ENCODE results near the gene AGMO.

AGMO gene

DNA sequence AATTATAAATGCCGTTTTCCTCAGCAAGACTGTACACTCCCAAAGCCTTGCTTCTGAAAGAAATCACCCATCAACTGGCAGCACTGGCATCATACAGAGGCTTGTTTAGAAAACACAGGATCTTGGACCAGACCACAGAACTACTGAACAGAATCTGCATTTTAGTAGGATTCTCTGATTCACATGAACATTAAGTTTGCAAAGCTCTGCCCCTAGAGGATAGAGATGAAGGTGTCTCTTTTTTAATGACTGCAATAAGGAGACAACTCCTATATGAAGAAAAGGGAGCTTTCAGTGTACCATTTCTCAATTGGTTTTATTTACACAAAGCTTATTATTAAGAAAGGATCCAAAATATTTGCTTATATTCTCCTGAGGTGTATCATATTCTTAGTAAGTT, 172.7 kb downstream of the AGMO start:
- TF ChIP-seq, protein P1, sequence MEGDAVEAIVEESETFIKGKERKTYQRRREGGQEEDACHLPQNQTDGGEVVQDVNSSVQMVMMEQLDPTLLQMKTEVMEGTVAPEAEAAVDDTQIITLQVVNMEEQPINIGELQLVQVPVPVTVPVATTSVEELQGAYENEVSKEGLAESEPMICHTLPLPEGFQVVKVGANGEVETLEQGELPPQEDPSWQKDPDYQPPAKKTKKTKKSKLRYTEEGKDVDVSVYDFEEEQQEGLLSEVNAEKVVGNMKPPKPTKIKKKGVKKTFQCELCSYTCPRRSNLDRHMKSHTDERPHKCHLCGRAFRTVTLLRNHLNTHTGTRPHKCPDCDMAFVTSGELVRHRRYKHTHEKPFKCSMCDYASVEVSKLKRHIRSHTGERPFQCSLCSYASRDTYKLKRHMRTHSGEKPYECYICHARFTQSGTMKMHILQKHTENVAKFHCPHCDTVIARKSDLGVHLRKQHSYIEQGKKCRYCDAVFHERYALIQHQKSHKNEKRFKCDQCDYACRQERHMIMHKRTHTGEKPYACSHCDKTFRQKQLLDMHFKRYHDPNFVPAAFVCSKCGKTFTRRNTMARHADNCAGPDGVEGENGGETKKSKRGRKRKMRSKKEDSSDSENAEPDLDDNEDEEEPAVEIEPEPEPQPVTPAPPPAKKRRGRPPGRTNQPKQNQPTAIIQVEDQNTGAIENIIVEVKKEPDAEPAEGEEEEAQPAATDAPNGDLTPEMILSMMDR (IDR thresholded peaks at IDR 0.05; ENCODE audit: low read length) = no peak
- no peak for TF ChIP-seq EZH2phosphoT487 (IDR thresholded peaks at IDR 0.05; ENCODE audit: low read length)
- TF ChIP-seq EZH2 (optimal IDR thresholded peaks at IDR 0.05; ENCODE audit: low read depth, low read length) = no peak
- no peaks in the 10 kb centered on the region for H3K27me3 ChIP-seq (replicated peaks; ENCODE audit: insufficient read depth, low read length)
- H3K4me3 ChIP-seq (ENCODE audit: low read length) = no peak overlapping the region
- H3K79me2 ChIP-seq (ENCODE audit: low read length) = no peaks in the 10 kb centered on the region
- no peaks in the 10 kb centered on the region for H3F3A ChIP-seq (ENCODE audit: insufficient read depth, low read length)
- H4K20me1 ChIP-seq (ENCODE audit: insufficient read depth, low read length) = no peaks in the 10 kb centered on the region
- H3K4me2 ChIP-seq (ENCODE audit: low read depth, low read length) = no peak overlapping the region
- H3K9me3 ChIP-seq (replicated peaks; ENCODE audit: insufficient read depth, low read length) = no peaks in the 10 kb centered on the region
- no peak overlapping the region for H2AFZ ChIP-seq (ENCODE audit: low read length)
- H3K27ac ChIP-seq (ENCODE audit: low read length) = no peak overlapping the region
- H3K36me3 ChIP-seq (replicated peaks; ENCODE audit: insufficient read depth, low read length) = no peaks in the 10 kb centered on the region
- DNase-seq = no peak
- H3K9me2 ChIP-seq (replicated peaks; ENCODE audit: insufficient read depth, low read length) = no peaks in the 10 kb centered on the region
- H3K4me1 ChIP-seq (ENCODE audit: low read length) = no peaks in the 10 kb centered on the region
- H3K9ac ChIP-seq (ENCODE audit: low read length) = no peak overlapping the region

DNA sequence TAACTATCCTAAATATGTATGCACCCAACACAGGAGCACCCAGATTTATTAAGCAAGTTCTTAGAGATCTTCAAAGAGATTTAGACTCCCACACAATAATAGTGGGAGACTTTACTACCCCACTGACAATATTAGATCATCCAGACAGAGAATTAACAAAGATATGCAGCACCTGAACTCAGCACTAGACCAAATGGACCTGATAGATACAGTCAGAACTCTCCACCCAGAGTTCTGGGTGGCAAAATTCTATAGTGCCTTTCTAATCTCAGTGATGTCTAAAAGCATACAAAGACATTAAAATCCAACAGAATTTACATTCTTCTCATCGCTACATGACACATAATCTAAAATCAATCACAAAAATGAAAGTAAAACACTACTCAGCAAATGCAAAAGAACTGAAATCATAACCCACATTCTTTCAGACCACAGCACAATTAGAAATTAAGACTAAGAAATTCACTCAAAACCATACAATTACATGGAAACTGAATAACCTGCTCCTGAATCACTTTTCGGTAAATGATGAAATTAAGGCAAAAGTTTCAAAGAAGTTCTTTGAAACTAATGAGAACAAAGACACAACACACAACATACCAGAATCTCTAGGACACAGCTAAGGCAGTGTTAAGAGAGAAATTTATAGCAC, 183.2 kb downstream of the AGMO start:
- no peak for TF ChIP-seq EZH2 (optimal IDR thresholded peaks at IDR 0.05; ENCODE audit: low read depth, low read length)
- TF ChIP-seq, protein P1 (IDR thresholded peaks at IDR 0.05; ENCODE audit: low read length) = no peak
- no peak for TF ChIP-seq EZH2phosphoT487 (IDR thresholded peaks at IDR 0.05; ENCODE audit: low read length)
- H3K9me3 ChIP-seq (replicated peaks; ENCODE audit: insufficient read depth, low read length) = no peaks in the 10 kb centered on the region
- no peaks in the 10 kb centered on the region for H3K36me3 ChIP-seq (replicated peaks; ENCODE audit: insufficient read depth, low read length)
- no peaks in the 10 kb centered on the region for H3K9me2 ChIP-seq (replicated peaks; ENCODE audit: insufficient read depth, low read length)
- H3K27ac ChIP-seq (ENCODE audit: low read length) = no peak overlapping the region
- H3K79me2 ChIP-seq (ENCODE audit: low read length) = no peaks in the 10 kb centered on the region
- H3F3A ChIP-seq (ENCODE audit: insufficient read depth, low read length) = no peaks in the 10 kb centered on the region
- H3K4me3 ChIP-seq (ENCODE audit: low read length) = no peak overlapping the region
- H3K4me1 ChIP-seq (ENCODE audit: low read length) = no peaks in the 10 kb centered on the region
- H4K20me1 ChIP-seq (ENCODE audit: insufficient read depth, low read length) = no peaks in the 10 kb centered on the region
- no peak for DNase-seq
- H3K27me3 ChIP-seq (replicated peaks; ENCODE audit: insufficient read depth, low read length) = no peaks in the 10 kb centered on the region
- H3K4me2 ChIP-seq (ENCODE audit: low read depth, low read length) = no peak overlapping the region
- H3K9ac ChIP-seq (ENCODE audit: low read length) = no peak overlapping the region
- no peak overlapping the region for H2AFZ ChIP-seq (ENCODE audit: low read length)

DNA sequence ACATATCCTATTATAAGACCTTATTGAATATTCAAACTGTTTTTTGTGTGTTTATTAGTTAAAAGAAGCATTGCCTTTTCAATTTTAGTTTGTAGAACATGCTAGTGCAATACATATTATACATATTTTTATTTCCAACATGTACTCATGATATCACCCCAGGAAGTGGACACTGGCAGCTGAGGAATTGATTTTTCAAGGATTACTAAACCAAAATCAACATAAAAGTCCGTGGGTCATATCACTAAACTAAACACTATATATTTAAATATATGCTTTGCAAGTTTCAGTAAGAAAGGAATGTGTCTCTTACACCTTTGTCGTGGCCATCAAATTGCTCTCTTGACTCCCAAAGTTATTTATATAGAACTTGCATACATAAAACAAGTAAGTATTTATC, 185.2 kb downstream of the AGMO start:
- Histone ChIP-seq H3K4me3 (ENCODE audit: low read length) (no peak overlapping the region), H3K27ac (ENCODE audit: low read length) (no peak overlapping the region), H4K20me1 (ENCODE audit: insufficient read depth, low read length) (no peaks in the 10 kb centered on the region), H3K79me2 (ENCODE audit: low read length) (no peaks in the 10 kb centered on the region), H3K9ac (ENCODE audit: low read length) (no peak overlapping the region), H2AFZ (ENCODE audit: low read length) (no peak overlapping the region), H3K9me2 (replicated peaks; ENCODE audit: insufficient read depth, low read length) (no peaks in the 10 kb centered on the region), H3K4me2 (ENCODE audit: low read depth, low read length) (no peak overlapping the region), H3K36me3 (replicated peaks; ENCODE audit: insufficient read depth, low read length) (no peaks in the 10 kb centered on the region), H3K27me3 (replicated peaks; ENCODE audit: insufficient read depth, low read length) (no peaks in the 10 kb centered on the region), H3F3A (ENCODE audit: insufficient read depth, low read length) (no peaks in the 10 kb centered on the region), H3K4me1 (ENCODE audit: low read length) (no peaks in the 10 kb centered on the region), H3K9me3 (replicated peaks; ENCODE audit: insufficient read depth, low read length) (no peaks in the 10 kb centered on the region)
- TF ChIP-seq EZH2 (optimal IDR thresholded peaks at IDR 0.05; ENCODE audit: low read depth, low read length) = no peak
- TF ChIP-seq EZH2phosphoT487 (IDR thresholded peaks at IDR 0.05; ENCODE audit: low read length) = no peak
- TF ChIP-seq, protein P1 (IDR thresholded peaks at IDR 0.05; ENCODE audit: low read length) = no peak
- DNase-seq = no peak
